Measurements from ENCODE around the gene RYR2.

GRCh38 chr1:237507005-237507404 is 465.0 kb downstream of the RYR2 start:
- TF ChIP-seq, protein P1, sequence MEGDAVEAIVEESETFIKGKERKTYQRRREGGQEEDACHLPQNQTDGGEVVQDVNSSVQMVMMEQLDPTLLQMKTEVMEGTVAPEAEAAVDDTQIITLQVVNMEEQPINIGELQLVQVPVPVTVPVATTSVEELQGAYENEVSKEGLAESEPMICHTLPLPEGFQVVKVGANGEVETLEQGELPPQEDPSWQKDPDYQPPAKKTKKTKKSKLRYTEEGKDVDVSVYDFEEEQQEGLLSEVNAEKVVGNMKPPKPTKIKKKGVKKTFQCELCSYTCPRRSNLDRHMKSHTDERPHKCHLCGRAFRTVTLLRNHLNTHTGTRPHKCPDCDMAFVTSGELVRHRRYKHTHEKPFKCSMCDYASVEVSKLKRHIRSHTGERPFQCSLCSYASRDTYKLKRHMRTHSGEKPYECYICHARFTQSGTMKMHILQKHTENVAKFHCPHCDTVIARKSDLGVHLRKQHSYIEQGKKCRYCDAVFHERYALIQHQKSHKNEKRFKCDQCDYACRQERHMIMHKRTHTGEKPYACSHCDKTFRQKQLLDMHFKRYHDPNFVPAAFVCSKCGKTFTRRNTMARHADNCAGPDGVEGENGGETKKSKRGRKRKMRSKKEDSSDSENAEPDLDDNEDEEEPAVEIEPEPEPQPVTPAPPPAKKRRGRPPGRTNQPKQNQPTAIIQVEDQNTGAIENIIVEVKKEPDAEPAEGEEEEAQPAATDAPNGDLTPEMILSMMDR (IDR thresholded peaks at IDR 0.05) = no peak
- no peak for TF ChIP-seq POLR2A (IDR thresholded peaks at IDR 0.05)

Data from heart left ventricle (tissue), 13 donors.